T-helper 2 cell treated with Interferon-gamma antibody and Interleukin-4, amounts not matched to agents 5 μg/mL and 100 μg/mL, for 36 hours (primary cell): ENCODE data around the gene SNX6.
"Not testable (repeated sequence)": the region's sequence is repeated elsewhere in the genome, so short reads cannot be mapped to it uniquely, and the experiment has no call there.

Experiments used
- DNase-seq: peaks from one replicate; pipeline ENCODE4 v3.0.0; 2021; ENCODE audit warnings: low spot score
- H3K27ac Mint-ChIP-seq: one replicate; pipeline ENCODE4 v1.8.0; 2021; ENCODE audit warnings: mild to moderate bottlenecking, mixed read lengths
- H3K27me3 Mint-ChIP-seq: one replicate; pipeline ENCODE4 v1.8.0; 2021; ENCODE audit warnings: low read depth, mixed read lengths
- H3K36me3 Mint-ChIP-seq: one replicate; pipeline ENCODE4 v1.8.0; 2021; ENCODE audit warnings: low read depth, mixed read lengths
- H3K4me1 Mint-ChIP-seq: one replicate; pipeline ENCODE4 v1.8.0; 2021; ENCODE audit warnings: low read depth, mixed read lengths
- H3K4me3 Mint-ChIP-seq: one replicate; pipeline ENCODE4 v1.8.0; 2022; ENCODE audit warnings: mild to moderate bottlenecking, moderate library complexity, mixed read lengths
- H3K9me3 Mint-ChIP-seq: one replicate; pipeline ENCODE4 v1.8.0; 2021; ENCODE audit warnings: mixed read lengths

The SNX6 gene

GRCh38 chr14:34650786-34651584 lies 21.0 kb upstream of the SNX6 start:
- no peak for DNase-seq
- peaks cover under 1% of the 10 kb centered on the region for H3K4me1 Mint-ChIP-seq

GRCh38 chr14:34650006-34650405 lies 20.1 kb upstream of the SNX6 start:
- not testable (repeated sequence) for H3K27ac Mint-ChIP-seq, H3K9me3 Mint-ChIP-seq, DNase-seq, H3K4me3 Mint-ChIP-seq, H3K4me1 Mint-ChIP-seq, H3K36me3 Mint-ChIP-seq, H3K27me3 Mint-ChIP-seq

More at GRCh38 chr14:34650786-34651584, 21.0 kb upstream of the SNX6 start:
- Mint-ChIP-seq H3K9me3 (no peaks in the 10 kb centered on the region), H3K36me3 (no peaks in the 10 kb centered on the region), H3K27me3 (no peaks in the 10 kb centered on the region), H3K27ac (no peak overlapping the region), H3K4me3 (no peak overlapping the region)

GRCh38 chr14:34649344-34649743 lies 19.4 kb upstream of the SNX6 start:
- no peaks in the 10 kb centered on the region for H3K9me3 Mint-ChIP-seq
- H3K36me3 Mint-ChIP-seq, result no peaks in the 10 kb centered on the region
- DNase-seq, result no peak
- H3K4me1 Mint-ChIP-seq, result peaks cover 2% of the 10 kb centered on the region
- H3K4me3 Mint-ChIP-seq, result no peak overlapping the region
- no peaks in the 10 kb centered on the region for H3K27me3 Mint-ChIP-seq
- H3K27ac Mint-ChIP-seq, result no peak overlapping the region

DNA sequence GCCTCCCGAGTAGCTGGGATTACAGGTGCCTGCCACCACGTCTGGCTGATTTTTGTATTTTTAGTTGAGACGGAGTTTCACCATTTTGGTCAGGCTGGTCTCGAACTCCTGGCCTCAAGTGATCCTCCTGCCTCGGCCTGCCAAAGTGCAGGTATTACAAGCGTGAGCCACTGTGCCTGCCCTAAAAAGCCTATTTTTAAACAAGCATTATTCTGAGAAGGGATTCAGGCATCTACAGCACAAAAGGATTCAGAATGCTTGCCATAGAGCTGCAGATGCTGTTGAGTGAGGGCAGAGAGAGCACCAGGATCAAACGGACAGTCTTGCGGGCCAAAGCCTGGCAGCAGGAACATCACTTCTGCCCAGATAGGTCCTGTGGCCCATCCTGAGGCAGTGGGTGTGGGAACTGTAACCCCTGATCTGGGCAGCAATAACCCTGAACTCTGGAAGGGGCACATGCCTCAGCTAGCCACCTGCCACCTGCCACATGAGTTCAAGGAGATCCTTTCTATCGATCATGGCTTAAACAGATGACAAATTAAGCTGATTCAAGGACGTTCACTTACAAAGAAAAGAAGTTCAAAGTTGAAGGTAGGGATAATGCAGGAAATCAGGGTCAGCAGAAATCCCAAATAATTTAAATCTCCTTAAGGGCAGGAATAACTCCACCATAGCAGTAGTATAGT lies 16.8 kb upstream of the SNX6 start:
- H3K27ac Mint-ChIP-seq, result no peak overlapping the region
- H3K4me3 Mint-ChIP-seq, result no peak overlapping the region
- peaks cover 2% of the 10 kb centered on the region for H3K4me1 Mint-ChIP-seq
- H3K36me3 Mint-ChIP-seq, result no peaks in the 10 kb centered on the region
- no peak for DNase-seq
- no peaks in the 10 kb centered on the region for H3K9me3 Mint-ChIP-seq
- no peaks in the 10 kb centered on the region for H3K27me3 Mint-ChIP-seq

DNA sequence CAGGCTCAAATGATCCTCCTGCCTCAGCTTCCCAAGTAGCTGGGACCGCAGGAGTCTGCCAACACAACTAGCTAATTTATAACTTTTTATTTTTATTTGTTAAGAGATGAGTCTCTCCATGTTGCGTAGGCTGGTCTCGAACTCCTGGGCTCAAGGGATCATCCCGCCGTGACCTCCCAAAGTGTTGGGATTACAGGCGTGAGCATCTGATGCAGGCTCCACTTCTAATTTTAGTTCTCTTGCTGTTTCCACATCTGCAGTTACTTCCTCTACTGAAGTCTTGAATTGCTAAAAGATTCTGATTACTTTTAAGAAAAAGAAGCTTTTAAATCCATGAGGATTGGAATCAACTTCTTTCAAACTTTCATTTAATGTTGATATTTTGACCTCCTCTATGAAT lies 13.4 kb upstream of the SNX6 start:
- H3K36me3 Mint-ChIP-seq, result no peaks in the 10 kb centered on the region
- DNase-seq, result no peak
- H3K27ac Mint-ChIP-seq, result no peak overlapping the region
- H3K27me3 Mint-ChIP-seq, result peaks cover 6% of the 10 kb centered on the region
- H3K4me1 Mint-ChIP-seq, result peaks cover 2% of the 10 kb centered on the region
- no peaks in the 10 kb centered on the region for H3K9me3 Mint-ChIP-seq
- no peak overlapping the region for H3K4me3 Mint-ChIP-seq

- H3K9me3 Mint-ChIP-seq, result no peaks in the 10 kb centered on the region
- H3K27ac Mint-ChIP-seq, result no peak overlapping the region
- H3K4me3 Mint-ChIP-seq, result no peak overlapping the region
- H3K27me3 Mint-ChIP-seq, result peaks cover 6% of the 10 kb centered on the region
- DNase-seq, result no peak
- H3K4me1 Mint-ChIP-seq, result peaks cover 2% of the 10 kb centered on the region
- H3K36me3 Mint-ChIP-seq, result no peaks in the 10 kb centered on the region
These were observed 12.6 kb upstream of the SNX6 start for GRCh38 chr14:34642595-34642994.

DNA sequence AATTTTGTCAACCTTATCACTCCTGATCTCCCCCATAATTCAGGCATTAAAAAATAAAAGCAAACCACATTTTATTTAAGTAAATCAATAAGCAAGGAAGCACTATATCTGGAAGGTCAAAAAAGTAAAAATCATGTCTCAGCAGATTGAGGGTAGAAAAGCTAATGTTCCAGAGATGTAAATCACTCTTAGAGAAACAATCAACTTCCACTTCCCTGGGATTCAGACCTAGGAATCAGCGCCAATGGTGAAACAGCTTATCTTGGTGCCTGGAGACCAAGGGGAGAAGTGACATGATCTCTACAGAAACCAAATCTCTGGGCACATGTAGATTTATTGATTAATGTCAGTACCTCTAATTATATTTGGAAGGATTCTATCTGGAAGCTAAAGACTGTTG lies 10.9 kb upstream of the SNX6 start:
- Mint-ChIP-seq H3K9me3 (no peaks in the 10 kb centered on the region), H3K36me3 (no peaks in the 10 kb centered on the region), H3K4me1 (no peaks in the 10 kb centered on the region), H3K4me3 (no peak overlapping the region), H3K27ac (no peak overlapping the region), H3K27me3 (peaks cover 6% of the 10 kb centered on the region)
- no peak for DNase-seq

DNA sequence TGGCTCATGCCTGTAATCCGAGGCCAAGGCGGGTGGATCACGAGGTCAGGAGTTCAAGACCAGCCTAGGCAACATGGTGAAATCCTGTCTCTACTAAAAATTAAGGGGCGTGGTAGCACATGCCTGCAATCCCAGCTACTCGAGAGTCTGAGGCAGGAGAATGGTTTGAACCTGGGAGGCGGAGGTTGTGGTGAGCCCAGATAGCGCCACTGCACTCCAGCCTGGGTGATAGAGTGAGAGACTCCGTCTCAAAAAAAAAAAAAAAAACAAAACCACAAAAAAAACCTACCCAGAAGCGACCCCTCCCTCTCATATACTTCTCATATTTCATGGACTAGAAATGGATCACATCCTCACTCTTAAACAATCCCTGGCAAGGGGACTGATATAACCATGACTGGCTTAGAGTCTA lies 4.4 kb upstream of the SNX6 start:
- H3K9me3 Mint-ChIP-seq, H3K4me1 Mint-ChIP-seq, H3K4me3 Mint-ChIP-seq, H3K27ac Mint-ChIP-seq, DNase-seq, H3K36me3 Mint-ChIP-seq: not testable (repeated sequence)
- peaks cover 17% of the 10 kb centered on the region for H3K27me3 Mint-ChIP-seq

- no peak for DNase-seq
- Mint-ChIP-seq H3K36me3 (peaks cover 2% of the 10 kb centered on the region), H3K4me1 (peaks cover 9% of the 10 kb centered on the region), H3K27ac (no peak overlapping the region), H3K27me3 (peaks cover 17% of the 10 kb centered on the region), H3K9me3 (no peaks in the 10 kb centered on the region), H3K4me3 (no peak overlapping the region)
These were observed 3.8 kb upstream of the SNX6 start for GRCh38 chr14:34633742-34634141.

GRCh38 chr14:34632411-34632978 lies 2.5 kb upstream of the SNX6 start:
- no peaks in the 10 kb centered on the region for H3K9me3 Mint-ChIP-seq
- no peak overlapping the region for H3K4me3 Mint-ChIP-seq

DNA sequence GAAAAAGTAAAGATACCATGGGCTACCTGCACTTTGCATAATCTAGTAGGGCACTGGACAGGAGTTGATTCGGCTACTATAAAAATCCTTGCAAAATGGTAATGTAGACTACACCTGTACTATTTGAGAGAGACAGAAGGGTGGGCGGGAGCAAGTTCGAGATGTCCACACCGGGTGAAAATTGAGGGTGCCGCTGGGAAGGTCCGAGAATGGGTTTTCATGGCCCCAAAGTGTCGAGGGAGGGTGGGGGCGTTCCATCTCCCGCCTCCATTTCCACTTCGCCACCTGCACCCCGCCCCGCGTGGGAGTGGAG lies 648 bp downstream of the SNX6 start:
- peaks cover 11% of the 10 kb centered on the region for H3K27me3 Mint-ChIP-seq
- no peak for DNase-seq

More at GRCh38 chr14:34632411-34632978, 2.5 kb upstream of the SNX6 start:
- Mint-ChIP-seq H3K36me3 (peaks cover 8% of the 10 kb centered on the region), H3K27me3 (peaks cover 17% of the 10 kb centered on the region), H3K27ac (no peak overlapping the region), H3K4me1 (peaks cover 12% of the 10 kb centered on the region)
- DNase-seq, result no peak

DNA sequence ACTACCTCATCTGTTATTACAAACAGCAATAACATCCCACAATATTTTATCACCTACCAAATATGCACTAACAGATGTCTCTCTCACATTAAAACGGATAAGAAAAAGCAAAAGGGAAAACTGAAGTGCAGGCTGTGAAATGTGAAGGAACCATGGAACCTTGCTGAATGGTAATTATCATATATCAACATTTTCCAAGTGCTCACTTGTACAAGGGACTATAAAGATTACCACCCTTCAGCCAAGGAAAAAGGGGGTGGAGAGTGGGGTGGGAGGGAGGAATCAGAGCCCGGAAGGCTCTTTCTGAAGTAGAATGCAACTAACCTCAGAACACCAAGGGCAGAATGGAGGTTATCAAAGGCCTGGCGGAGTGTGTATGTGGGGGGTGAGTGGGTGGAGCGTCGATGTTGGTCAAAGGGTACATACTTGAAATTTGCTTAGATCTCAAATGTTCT lies 1.2 kb downstream of the SNX6 start:
- Mint-ChIP-seq H3K9me3 (no peaks in the 10 kb centered on the region), H3K4me3 (peak overlapping the region; percentile 95), H3K27me3 (peaks cover 7% of the 10 kb centered on the region), H3K27ac (peak overlapping the region; percentile 97), H3K4me1 (peaks cover 15% of the 10 kb centered on the region), H3K36me3 (peaks cover 20% of the 10 kb centered on the region)
- peak; percentile 14 for DNase-seq

More for the DNA sequence above, 648 bp downstream of the SNX6 start:
- Mint-ChIP-seq H3K36me3 (peaks cover 20% of the 10 kb centered on the region), H3K9me3 (no peaks in the 10 kb centered on the region), H3K4me1 (peaks cover 17% of the 10 kb centered on the region), H3K4me3 (peak overlapping the region; percentile 95), H3K27ac (peak overlapping the region; percentile 97)

DNA sequence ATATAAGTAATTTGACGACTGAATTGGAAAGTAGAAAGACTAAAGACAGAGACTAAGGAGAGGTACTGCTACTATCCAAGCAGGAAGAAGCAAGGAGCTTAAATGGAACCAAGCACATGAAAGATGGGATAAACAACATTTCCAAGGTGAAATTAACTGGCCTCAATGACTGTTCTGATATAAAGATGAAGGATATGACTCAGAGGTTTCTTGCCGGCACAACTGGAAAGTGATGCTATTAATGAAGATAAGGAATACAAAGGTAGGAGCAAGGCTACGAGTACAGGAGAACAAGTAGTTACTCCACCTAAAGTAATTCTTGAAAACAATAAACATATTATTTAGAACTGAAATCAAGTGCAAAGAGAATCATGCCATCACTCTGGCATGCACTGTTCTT lies 6.4 kb downstream of the SNX6 start:
- Mint-ChIP-seq H3K9me3 (no peaks in the 10 kb centered on the region), H3K4me1 (peaks cover 33% of the 10 kb centered on the region), H3K4me3 (no peak overlapping the region), H3K27me3 (no peaks in the 10 kb centered on the region), H3K27ac (no peak overlapping the region), H3K36me3 (peaks cover 47% of the 10 kb centered on the region)
- DNase-seq, result no peak

GRCh38 chr14:34620839-34621238 lies 9.1 kb downstream of the SNX6 start:
- Mint-ChIP-seq H3K27ac (no peak overlapping the region), H3K4me1 (peaks cover 31% of the 10 kb centered on the region), H3K9me3 (no peaks in the 10 kb centered on the region), H3K4me3 (no peak overlapping the region), H3K27me3 (no peaks in the 10 kb centered on the region), H3K36me3 (peaks cover 52% of the 10 kb centered on the region)
- no peak for DNase-seq
